ENCODE results near the gene IGF2BP1.
"Not testable (repeated sequence)": the region's sequence is repeated elsewhere in the genome, so short reads cannot be mapped to it uniquely, and the experiment has no call there.

IGF2BP1 gene

DNA sequence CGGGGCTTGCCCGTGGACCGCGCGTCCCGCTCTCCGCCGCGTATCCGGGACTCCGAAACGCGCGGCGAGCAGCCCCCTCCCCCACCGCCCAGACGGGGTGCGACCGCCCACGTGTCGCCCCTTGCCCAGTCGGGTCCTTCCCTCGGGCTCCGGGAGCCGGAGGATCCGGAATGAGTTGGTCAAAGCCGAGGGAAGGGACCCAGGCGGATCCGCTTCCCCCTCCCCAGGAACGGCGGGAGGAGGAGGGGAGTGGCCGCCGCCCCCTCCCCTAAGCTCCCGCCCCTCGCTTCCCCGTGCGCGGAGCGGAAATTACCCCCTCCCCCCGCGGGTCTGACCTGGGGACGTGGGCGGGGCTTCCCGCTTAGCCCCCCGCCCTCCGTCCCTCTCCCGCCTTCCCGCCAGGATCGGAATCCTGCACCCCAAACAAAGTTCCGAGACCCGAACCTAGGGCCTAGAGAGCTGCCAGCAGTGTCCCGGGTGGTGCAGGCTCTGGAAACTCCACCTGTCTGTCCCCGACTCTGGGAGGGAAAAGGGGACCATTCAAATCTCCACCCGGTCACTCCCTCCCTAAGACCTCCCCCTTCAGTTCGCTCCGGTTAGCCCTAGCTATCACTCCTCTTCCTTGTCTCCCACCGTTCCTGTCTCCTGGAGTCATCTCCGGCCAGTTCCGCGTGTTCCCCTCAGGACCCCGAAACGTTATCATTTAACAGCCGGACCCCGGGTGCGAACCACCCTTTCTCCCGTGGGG is 1.0 kb upstream of the IGF2BP1 start:
- DNase-seq (ENCODE audit: low spot score) = peak; percentile 96

DNA sequence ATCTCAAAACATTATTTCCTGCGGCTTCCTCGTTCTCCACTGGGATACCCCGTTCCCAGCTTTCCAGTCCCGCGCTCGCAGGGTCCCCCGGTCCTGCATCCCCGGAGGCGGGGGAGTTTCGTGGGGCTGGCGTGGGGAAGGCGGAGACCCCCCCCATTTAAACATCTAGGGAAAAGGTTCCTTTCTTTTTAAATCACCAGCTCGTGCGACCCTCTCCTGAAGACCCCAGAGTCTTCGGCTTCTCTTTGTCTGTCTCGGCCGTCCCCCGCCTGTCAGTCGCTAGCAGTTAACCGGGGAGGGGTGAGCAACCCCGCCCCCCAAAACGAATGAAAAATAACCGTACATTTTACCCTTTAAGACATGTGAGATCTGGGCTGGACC is 473 bp upstream of the IGF2BP1 start:
- no peak for DNase-seq (ENCODE audit: low spot score)

DNA sequence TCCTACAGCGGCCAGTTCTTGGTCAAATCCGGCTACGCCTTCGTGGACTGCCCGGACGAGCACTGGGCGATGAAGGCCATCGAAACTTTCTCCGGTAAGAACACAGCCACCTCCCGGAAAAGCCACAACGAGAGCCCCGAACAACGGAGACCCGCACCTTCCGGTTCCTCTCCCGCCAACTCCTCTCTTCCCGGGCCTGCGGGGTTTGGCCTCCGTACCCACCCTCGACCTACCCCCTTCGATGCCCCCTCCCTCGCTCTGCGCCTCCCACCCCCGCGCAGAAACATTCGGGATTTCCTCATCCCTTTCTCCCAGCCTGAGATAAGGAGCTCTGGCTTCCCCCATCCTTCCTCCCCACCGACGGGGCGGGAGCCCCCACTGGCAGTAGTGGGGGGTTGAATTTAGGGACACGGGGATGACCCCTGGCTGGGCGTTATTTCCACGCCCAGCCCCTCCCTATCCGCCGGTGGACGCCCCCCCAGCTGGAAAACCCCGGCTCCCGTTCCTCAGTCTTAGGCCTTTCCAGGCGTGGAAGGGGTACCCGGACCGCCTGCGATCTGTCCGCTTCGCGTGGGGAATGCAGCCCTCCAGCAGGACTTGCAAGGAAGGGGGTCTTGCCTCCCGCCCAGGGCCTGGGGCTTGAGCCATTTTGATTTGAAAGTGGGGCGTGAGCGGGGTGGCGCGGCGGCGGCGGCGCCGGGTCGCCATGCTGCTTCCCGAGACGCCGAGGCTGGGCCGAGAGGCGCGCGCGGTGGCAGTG is 822 bp downstream of the IGF2BP1 start:
- DNase-seq (ENCODE audit: low spot score) = peak; percentile 44

DNA sequence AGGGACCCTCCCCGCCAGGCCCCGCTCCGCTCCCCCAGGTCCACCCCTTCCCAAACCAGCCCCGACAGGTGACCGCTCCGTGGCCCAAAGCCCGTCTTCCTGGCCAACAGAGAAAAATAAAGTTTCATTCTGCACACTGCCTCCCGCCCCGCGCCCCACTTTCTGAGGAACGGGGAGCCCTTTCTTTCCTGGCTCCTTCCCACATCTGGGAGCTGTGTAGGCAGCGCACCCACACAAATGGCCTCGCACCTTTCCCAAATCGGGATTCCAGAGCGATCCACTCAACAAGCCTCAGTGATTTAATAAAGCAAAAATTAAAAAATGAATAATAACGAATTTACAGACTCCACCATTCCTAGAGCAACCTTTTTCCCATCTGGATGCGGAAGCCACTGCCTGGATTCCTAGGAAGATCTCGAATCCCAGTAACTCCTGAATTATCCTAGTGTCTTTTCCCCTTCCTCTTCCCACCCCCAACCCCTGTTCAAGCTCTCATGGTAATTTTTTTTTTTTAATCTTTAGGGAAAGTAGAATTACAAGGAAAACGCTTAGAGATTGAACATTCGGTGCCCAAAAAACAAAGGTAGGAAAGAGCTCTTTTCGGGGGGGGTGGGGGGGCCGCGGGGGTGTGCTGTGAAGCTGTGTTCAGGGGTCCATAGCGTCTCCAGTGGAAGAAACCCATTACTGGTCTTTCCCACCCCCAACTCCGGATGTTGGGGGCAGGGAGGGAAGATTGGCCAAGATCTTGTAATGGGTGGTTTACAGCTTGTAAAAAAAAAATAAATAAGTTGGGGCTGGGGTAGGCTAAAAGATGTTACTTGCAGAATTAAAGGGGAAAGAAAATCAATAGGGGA is 1.6 kb downstream of the IGF2BP1 start:
- DNase-seq (ENCODE audit: low spot score) = no peak

DNA sequence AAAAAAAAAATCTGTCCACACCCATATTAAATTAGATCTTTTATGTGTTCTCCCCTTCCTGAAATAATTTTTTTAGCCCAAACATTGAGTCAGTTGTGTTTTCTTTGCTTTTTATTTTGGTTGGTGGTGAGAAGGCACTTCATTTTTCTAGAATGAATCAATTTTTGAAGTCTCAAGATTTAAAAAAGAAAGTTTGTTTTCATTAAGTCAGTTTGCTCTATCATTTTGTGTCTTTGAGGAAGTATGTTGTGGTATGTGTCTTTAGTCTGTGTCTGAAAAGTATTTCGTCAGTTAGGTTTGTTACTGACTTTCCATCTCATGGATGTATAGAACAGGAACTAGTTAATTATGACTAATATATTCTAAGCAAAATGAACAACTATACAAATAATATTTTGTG is 3.8 kb downstream of the IGF2BP1 start:
- no peak for DNase-seq (ENCODE audit: low spot score)

DNA sequence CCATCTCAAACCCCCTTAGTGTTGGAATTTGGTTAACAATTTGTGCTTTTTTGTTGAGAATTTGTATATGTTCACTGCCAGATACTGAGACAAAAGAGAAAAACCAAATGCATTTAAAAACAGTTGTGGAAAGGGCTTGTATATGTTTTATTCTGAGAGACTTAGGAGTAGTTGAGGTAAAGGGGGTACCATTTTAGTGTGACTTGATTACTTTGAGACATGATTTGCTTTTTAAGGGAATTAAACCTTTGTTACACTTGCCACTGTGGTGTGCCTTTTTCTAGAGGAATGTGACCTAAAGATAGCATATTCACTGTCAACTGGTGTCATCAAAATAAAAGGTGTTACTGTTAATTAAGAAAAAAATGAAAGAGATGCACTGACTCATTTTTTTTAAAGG is 4.5 kb downstream of the IGF2BP1 start:
- no peak for DNase-seq (ENCODE audit: low spot score)

DNA sequence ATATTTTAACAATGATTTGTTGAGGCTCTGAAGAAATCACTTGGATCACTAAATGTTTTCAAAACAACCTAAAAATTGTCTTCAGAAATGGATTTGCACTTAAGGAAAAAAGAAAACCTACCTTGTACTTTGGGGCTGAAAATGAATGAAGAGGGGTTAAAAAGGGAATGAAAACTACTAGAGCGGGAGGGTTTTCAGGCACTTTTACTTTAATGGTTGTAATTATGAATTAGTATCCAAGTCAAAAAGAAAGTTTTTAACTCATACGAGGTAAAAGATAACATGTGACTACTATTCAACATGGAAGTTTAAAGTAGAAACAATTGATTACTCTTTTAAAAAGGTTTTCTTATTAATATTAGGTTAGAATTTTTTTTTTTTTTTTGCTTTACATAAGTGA is 5.1 kb downstream of the IGF2BP1 start:
- DNase-seq (ENCODE audit: low spot score) = no peak

DNA sequence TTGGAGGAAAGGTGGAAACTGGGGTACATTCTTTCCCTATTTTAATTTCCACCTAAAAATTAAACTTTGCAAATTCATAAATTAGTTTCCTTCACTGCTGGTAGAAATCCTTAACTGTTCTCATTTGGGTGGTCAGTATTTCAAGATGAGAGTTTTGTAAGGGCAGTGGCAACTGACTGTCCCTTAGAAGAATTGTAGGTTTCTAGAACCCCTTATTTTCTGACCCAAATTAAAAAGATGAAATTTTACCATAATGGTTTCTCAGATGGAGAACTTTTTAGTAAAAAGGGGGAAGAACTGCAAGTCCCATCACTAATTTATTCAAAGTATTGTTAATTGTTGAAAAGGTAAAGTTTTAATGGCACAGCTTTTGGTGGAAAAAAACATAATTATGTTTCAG is 5.6 kb downstream of the IGF2BP1 start:
- no peak for DNase-seq (ENCODE audit: low spot score)

DNA sequence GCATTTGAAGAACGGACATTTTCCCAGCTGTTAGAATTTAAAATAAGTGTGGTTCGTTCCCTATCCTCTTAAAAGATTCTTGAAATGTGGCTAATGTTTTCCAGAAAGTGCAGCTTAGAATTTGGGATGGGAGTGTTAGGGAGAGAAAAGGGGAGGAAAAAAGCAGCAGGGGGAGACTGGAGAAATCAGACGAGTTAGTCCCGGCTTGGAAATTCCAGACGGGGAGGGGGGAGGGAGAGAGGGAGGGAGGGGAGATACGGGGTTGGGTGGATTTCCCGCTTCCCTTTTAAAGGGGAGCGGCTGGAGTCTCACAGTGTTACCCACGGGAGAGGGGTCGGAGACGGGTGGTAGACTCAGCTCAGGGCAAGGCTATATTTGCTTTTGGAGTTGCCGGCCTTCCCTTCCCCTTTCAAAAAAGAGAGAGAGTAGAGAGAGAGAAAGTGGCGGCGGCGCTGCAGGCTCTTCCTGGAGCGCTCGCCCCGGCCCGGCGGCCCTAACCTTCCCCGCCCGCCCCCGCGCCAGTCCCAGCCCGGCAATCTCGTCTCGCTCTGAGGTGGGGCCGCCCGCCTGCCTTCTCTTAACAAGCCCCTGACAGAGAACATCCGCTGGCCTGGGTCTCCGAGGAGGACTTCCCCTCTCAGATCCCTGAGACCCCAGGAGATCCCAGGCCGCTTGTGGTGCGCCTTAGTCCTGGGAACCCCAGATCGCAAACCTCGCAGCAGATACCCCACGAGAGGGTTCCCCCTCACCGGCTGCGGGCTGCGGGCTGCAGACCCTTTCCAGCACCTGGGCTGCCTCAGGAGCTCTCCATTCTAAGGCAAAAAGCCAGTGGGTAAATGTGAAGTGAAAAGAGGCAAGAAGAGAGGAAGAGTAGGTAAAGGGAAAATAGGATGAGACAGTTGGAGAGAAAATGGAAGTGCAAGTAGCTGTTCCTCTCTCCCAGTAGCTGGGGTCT is 6.6 kb downstream of the IGF2BP1 start:
- DNase-seq (ENCODE audit: low spot score) = no peak

DNA sequence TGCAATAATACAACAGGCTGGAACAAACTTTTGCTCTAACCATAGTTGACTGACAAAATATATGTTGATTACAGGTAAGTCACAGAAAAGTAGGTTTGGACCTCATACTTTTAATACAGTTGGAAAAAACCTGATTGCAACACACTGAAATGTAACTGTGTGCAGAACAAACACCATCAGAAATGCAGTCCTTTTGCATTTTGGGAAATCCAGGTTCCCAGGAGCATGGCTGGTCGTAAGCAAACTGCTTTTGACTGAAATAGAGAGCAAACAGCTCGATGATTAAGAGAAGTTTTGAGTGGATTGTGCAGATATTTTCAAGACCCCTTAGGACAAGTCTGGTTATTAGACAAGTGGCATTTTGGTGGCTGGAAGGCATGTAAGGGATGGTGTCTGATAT is 8.0 kb downstream of the IGF2BP1 start:
- no peak for DNase-seq (ENCODE audit: low spot score)

DNA sequence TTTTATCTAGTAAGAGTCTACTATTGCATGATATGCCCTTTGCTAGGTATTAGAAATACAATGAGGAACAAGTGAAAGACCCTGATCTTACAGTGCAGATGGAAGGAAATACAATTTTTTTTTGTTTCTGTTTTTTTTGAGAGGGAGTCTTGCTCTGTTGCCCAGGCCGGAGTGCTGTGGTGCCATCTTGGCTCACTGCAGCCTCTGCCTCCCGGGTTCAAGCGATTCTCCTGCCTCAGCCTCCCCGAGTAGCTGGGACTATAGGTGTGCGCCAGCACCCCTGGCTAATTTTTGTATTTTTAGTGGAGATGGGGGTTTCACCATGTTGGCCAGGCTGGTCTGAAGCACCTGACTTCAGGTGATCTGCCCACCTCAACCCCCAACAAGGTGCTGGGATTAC is 11.7 kb downstream of the IGF2BP1 start:
- not testable (repeated sequence) for DNase-seq (ENCODE audit: low spot score)

DNA sequence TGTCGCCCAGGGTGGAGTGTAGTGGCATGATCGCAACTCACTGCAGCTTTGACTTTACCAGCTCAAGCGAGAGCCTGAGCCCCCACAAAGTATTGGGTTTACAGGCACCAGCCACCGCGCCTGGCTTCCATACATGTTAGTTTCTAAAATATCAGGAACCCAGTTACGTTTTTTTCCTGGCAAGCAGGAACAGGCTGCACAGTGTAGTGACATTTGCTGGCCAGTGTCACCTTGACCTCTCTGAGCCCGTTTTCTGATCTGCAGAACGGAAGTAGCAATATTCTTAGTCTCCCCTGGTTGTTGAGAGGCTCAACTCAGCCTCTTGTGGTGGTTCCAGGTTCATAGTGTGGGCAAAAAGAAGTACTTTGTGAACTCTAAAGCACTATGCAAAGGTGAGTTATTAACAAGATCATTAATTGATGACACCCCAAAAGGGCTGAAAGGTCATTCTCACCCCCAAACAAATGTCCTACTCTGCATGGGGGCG is 15.6 kb downstream of the IGF2BP1 start:
- DNase-seq (ENCODE audit: low spot score) = no peak

DNA sequence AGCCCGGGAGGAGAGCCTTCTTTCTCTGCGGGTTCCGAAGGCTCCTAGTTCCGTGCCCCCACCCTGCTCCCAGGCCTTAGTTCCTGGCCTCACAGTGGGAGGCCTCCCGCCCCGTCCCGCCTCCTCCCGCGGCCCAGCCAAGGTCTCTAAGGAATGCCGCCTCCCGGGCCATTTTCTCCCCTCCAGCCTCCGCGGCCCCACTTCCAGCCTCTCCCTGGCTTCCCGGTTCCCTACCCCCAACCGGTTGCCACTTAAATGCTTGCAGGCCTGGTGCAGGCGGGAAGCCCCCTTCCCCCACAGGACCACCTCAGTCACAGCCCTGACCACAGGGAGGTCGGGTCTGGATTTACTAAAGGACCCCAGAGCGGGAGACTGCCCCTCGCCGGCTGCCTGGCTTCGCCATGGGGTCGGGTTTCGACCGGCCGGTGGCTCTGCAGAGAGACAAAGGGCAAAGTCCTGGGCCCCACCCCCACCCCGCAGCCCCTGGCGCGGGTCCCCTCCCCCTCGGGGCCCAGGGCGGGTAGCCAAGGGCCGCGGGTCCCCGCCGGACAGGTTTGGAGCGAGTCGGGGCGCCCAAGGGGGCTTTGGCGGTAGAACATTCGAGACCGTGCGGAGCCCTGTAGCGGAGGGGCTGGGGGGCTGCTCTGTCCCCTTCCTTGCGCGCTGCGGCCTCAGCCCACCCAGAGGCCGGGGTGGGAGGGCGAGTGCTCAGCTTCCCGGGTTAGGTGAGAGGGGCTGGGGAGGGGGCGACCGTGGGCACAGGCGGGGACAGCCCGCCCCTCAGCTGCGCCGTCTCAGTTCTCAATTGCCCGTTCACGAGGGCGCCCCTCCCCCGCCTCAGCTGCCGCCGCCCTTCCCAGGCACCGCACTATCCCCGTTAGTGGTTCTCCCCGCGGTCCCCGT is 16.4 kb downstream of the IGF2BP1 start:
- no peak for DNase-seq (ENCODE audit: low spot score)

DNA sequence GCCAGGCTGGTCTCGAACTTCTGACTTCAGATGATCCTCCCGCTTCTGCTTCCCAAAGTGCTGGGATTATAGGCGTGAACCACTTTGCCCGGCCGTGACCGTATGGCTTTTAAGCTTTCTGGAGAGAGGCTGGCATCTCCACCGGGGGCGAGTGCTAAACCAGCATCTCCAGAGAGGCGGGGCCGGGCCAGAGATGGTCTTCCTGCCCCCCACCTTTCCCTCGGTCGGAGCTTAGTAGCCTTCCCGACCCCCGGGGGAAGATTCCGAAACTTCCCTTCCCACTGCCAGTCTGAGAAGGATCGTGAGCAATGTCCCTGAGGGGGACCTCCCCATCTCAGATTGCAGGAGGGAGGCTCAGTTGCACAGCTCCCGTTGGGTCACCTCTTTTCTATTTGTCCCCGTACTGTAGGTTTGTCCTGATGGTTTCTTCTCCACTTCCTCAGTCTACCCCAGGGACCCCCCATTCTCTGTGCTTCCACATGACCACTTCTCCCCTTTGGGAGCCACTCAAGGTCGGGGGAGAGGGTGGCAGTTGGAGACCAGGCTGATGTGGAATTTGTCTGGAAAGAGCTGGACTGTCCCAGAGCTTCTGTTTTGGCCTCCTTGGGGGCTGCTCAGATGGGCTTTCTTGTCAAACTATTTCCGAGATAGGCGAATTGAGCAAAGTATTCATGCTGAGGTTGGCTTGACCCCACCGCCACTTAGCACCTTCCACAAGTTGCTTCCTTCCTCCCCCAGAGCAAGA is 18.2 kb downstream of the IGF2BP1 start:
- DNase-seq (ENCODE audit: low spot score) = no peak

DNA sequence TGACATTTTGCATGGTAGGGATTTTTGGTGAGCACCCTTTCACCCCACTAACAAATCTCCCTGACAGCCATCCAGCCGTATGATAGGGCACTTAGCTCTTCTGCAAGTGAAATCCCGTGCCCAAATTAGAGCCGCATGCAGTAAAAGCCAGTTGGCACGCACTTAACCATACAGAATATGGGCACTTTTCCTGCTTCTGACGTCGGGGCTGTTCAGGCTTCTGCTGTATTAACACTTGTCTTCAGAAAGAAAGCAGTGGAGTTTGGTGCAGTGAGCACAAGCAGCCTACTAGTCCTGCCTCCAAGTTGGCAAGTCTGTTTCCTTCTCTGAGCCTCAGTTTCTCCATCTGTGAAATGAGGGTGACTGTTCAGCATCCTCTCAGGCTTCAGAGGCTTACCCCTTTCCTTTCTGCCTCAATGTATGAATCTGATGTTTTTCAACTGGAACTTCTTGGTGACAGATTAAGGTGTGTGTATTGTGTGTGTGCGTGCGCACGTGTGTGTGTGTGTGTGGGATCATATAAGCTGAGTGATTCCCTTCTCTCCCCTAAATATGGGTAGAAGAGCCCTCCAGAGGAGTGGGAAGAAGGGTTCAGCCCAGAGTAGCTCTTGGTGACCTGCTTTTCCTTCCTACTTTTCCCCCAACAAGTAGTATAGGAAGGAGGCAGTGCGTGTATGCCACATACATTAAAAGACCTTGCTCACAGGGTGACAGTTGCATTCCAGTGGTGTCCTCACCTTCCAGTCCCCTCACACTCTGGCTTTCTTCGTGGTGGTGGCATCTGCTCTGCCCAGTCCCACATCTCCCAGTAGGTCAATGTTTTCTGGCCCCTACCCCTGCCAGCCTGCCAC is 19.0 kb downstream of the IGF2BP1 start:
- no peak for DNase-seq (ENCODE audit: low spot score)

DNA sequence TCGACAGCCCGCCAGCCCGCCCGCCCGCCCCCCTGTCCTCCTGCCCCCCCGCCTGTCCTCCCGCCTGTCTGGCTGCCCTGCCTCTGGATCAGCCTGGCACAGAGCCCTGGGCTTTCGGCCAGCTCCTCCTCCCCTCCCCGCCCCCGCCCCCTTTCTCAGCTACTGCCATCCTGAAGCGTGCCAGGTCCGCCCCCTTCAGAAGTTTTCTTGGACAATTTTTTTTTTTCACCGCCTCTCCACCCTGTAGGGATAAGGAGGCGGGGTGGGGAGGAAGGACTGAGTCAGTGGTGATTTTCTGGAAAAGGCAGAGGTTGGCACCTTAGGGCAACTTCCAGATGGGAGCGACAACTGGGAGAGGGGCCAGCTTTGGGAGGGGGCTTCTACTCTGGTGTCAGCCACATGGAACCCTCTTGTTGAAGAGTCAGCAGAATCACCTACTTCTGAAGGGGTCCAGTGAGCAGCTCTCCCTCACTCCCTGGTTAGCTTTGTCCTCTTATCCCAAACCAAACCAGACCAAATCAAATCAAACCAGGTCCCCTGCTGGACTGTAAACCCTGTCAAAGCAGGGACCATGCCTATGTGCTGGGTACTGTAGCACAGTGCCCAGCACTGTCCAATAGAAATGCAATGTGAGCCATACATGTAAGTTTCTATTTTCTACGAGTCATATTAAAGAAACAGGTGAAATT is 19.7 kb downstream of the IGF2BP1 start:
- no peak for DNase-seq (ENCODE audit: low spot score)

DNA sequence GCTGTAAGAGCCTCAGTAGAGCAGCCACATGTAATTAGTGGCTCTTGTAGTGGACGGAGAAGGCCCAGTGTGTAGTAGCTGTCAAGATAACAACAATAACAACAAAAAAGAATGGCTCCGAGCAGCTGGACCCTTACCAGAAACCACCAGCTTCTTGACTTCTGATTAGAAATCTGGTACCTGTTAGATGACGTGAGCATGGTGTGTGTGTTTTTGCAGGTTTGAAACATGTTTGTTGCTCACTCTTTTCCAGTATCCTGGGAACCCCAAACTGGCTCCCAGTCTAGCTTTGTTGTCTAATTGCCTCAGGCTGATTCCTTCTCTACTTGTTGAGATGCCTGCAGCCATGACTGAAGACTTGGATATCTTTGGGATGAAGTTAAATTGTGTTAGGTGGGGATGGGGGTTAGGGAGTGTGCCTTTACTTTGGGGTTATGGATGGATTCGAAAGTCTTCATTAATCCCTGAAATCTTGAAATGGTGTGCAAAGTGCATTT is 21.0 kb downstream of the IGF2BP1 start:
- no peak for DNase-seq (ENCODE audit: low spot score)

Data from SK-N-DZ (cell line).